Measurements from ENCODE around the gene TMCO1. TPM values are rescaled to one million over a fixed set of nuclear protein-coding genes. Genes with fewer than 3 reads are reported as not detected.

Gene TMCO1
- total and polyA plus RNA-seq, 2 of the 13 experiments (the other 11 are each of a cell fraction or from before 2014, with no cell fraction given), result 106 to 119 TPM

- TF ChIP-seq ZNF407 (CRISPR knock-in tag; IDR thresholded peaks at IDR 0.05; ENCODE audit: not compliant biosample characterization), result peak; percentile 68
- peak; percentile 76 for TF ChIP-seq YY1 (IDR thresholded peaks at IDR 0.05; ENCODE audit: insufficient read depth, insufficient replicate concordance, low read depth, low read length)
- TF ChIP-seq RBM39 (IDR thresholded peaks at IDR 0.05; ENCODE audit: low read depth, low read length, poor library complexity, severe bottlenecking), result no peak
- TF ChIP-seq NR3C1 (CRISPR knock-in tag; IDR thresholded peaks at IDR 0.05), result no peak
- TF ChIP-seq RARA (CRISPR knock-in tag; IDR thresholded peaks at IDR 0.05), result no peak
- no peak for TF ChIP-seq SMYD3 (CRISPR knock-in tag; IDR thresholded peaks at IDR 0.05)
- TF ChIP-seq PAF1 (CRISPR knock-in tag; IDR thresholded peaks at IDR 0.05), result no peak
- peak; percentile 86; the same call in 1 of the 2 replicates for TF ChIP-seq ZBTB4 (CRISPR knock-in tag; IDR thresholded peaks at IDR 0.05; ENCODE audit: borderline replicate concordance)
- no peak for TF ChIP-seq ZNF597 (CRISPR knock-in tag; IDR thresholded peaks at IDR 0.05)
- no peak for TF ChIP-seq TBL1XR1 (IDR thresholded peaks at IDR 0.05; ENCODE audit: borderline replicate concordance, low read length, partially characterized antibody)
- TF ChIP-seq ZNF879 (CRISPR knock-in tag; IDR thresholded peaks at IDR 0.05), result 0 out of 2 replicates have a peak, but pooled peaks have one; percentile 42
- no peak for TF ChIP-seq EP300 (IDR thresholded peaks at IDR 0.05; ENCODE audit: low read depth in 2 of 2, low read length in 2 of 2)
- no peak for TF ChIP-seq EP300 (CRISPR knock-in tag; IDR thresholded peaks at IDR 0.05; ENCODE audit: borderline replicate concordance)
Measured at GRCh38 chr1:165697881-165698760, 70.5 kb downstream of the TMCO1 start, which contains the start of gene ALDH9A1 (continued).

Data from HepG2 (cell line).